HepG2 (cell line): ENCODE results near the gene B4GALT5. TPM values are rescaled to one million over a fixed set of nuclear protein-coding genes. Genes with fewer than 3 reads are reported as not detected.

Source experiments
- FIP1L1 ChIP-seq: fragments of 200-400 bp; formaldehyde crosslinking; IDR thresholded peaks from 2 replicates; pipeline ENCODE4 v1.6.1; 2018; ENCODE audit warnings: low read depth, mild to moderate bottlenecking, low read length, moderate library complexity, borderline replicate concordance; ENCODE audit not compliant: insufficient read depth
- FOXC1 ChIP-seq: sonication (generic); formaldehyde crosslinking; IDR thresholded peaks from 2 replicates; pipeline ENCODE4 v1.8.0; 2022; ENCODE audit warnings: mild to moderate bottlenecking, missing genetic modification reagents, borderline replicate concordance
- GPN1 ChIP-seq: sonication (generic); formaldehyde crosslinking; IDR thresholded peaks from 2 replicates; pipeline ENCODE4 v1.5.1; 2020; ENCODE audit warnings: missing genetic modification reagents, borderline replicate concordance
- HMG20A ChIP-seq: IDR thresholded peaks from 2 replicates; pipeline ENCODE4 v1.6.1; 2016; ENCODE audit warnings: borderline replicate concordance
- HMGA1 ChIP-seq: sonication (generic); formaldehyde crosslinking; conservative IDR thresholded peaks from 2 replicates; pipeline ENCODE4 v1.4.0; 2020; ENCODE audit warnings: missing genetic modification reagents
- KAT8 ChIP-seq: IDR thresholded peaks from 2 replicates; pipeline ENCODE4 v1.6.1; 2016; ENCODE audit warnings: missing genetic modification reagents, missing compliant biosample characterization
- KDM5A ChIP-seq: fragments of 200-600 bp; sonication (generic); IDR thresholded peaks from 2 replicates; pipeline ENCODE4 v1.7.0; 2018; ENCODE audit warnings: antibody characterized with exemption, mild to moderate bottlenecking, low read length, borderline replicate concordance
- NFE2 ChIP-seq: sonication (generic); formaldehyde crosslinking; IDR thresholded peaks from 2 replicates; pipeline ENCODE4 v1.4.0; 2020; ENCODE audit warnings: missing genetic modification reagents
- NFE2L2 ChIP-seq: fragments of 150-350 bp; IDR thresholded peaks from 2 replicates; pipeline ENCODE4 v1.6.1; 2014; ENCODE audit warnings: low read length
- NFIC ChIP-seq: IDR thresholded peaks from 2 replicates; pipeline ENCODE4 v1.6.1; 2012; ENCODE audit warnings: mild to moderate bottlenecking, low read length, inconsistent platforms
- SPEN ChIP-seq: sonication (generic); formaldehyde crosslinking; IDR thresholded peaks from 2 replicates; pipeline ENCODE4 v1.5.1; 2020; ENCODE audit warnings: low read depth, mild to moderate bottlenecking, missing genetic modification reagents
- SRY ChIP-seq: sonication (generic); formaldehyde crosslinking; IDR thresholded peaks from 2 replicates; pipeline ENCODE4 v1.8.0; 2022; ENCODE audit warnings: mild to moderate bottlenecking, missing genetic modification reagents
- ZNF496 ChIP-seq: sonication (generic); formaldehyde crosslinking; IDR thresholded peaks from 2 replicates; pipeline ENCODE4 v1.8.1; 2023; ENCODE audit warnings: mild to moderate bottlenecking, moderate library complexity, missing genetic modification reagents; ENCODE audit not compliant: insufficient replicate concordance
- ZNF598 ChIP-seq: sonication (generic); formaldehyde crosslinking; IDR thresholded peaks from 2 replicates; pipeline ENCODE4 v1.5.1; 2020; ENCODE audit warnings: mild to moderate bottlenecking, missing genetic modification reagents, borderline replicate concordance
- ZNF605 ChIP-seq: sonication (generic); formaldehyde crosslinking; IDR thresholded peaks from 2 replicates; pipeline ENCODE4 v1.8.0; 2022; ENCODE audit warnings: mild to moderate bottlenecking, missing genetic modification reagents
- polyA plus RNA-seq, 8 experiments: library from polyadenylated mRNA; depleted of rRNA in 3 of 8; stranded (reverse) in 7 of 8; unstranded in 1 of 8; fragments of >200 nt; fragmentation: Illumina TruSeq in 4 of 8; extraction: Trizol in 4 of 8; gene quantifications; 2 replicates each; pipeline versions ENCODE4 v1.2.1 to v1.2.3, GENCODE V29; 2011 to 2016; ENCODE audit warnings: low read depth in 4 of 8, missing spikeins in 1 of 8, mixed read lengths in 1 of 8; ENCODE audit not compliant: insufficient read depth in 1 of 8
- total RNA-seq, 5 experiments: library from RNA; depleted of rRNA; stranded (reverse); fragments of >200 nt; fragmentation: Illumina TruSeq; extraction: Trizol; gene quantifications; 2 replicates each; pipeline ENCODE4 v1.2.3, GENCODE V29; 2016; ENCODE audit warnings: low read depth in 1 of 5
- TF ChIP-seq, protein P1 (sequence below): sonication (generic); formaldehyde crosslinking; conservative IDR thresholded peaks from 2 replicates; pipeline ENCODE4 v1.8.0; 2022; ENCODE audit warnings: low read depth, missing genetic modification reagents
- TF ChIP-seq, protein P2 (sequence below): sonication (generic); formaldehyde crosslinking; IDR thresholded peaks from 2 replicates; pipeline ENCODE4 v1.8.0; 2022; ENCODE audit warnings: mild to moderate bottlenecking, missing genetic modification reagents
- TF ChIP-seq, protein P3 (sequence below), 2 experiments: sonication (generic) in 1 of 2; formaldehyde crosslinking in 1 of 2; IDR thresholded peaks; 2 replicates each; pipeline versions ENCODE4 v1.5.1 to v1.6.1; 2011 to 2020; ENCODE audit warnings: borderline replicate concordance in 1 of 2, low read depth in 1 of 2, low read length in 1 of 2, mild to moderate bottlenecking in 1 of 2, missing genetic modification reagents in 1 of 2, moderate library complexity in 1 of 2
- TF ChIP-seq, protein P4 (sequence below): IDR thresholded peaks from 2 replicates; pipeline ENCODE4 v1.6.1; 2018; ENCODE audit warnings: missing genetic modification reagents
- TF ChIP-seq, protein P5 (sequence below): sonication (generic); formaldehyde crosslinking; IDR thresholded peaks from 2 replicates; pipeline ENCODE4 v1.4.0; 2020; ENCODE audit warnings: mild to moderate bottlenecking, missing genetic modification reagents

Gene B4GALT5
- total and polyA plus RNA-seq, 2 of the 13 experiments (the other 11 are each of a cell fraction or from before 2014, with no cell fraction given): 27.3 to 30.9 TPM

DNA sequence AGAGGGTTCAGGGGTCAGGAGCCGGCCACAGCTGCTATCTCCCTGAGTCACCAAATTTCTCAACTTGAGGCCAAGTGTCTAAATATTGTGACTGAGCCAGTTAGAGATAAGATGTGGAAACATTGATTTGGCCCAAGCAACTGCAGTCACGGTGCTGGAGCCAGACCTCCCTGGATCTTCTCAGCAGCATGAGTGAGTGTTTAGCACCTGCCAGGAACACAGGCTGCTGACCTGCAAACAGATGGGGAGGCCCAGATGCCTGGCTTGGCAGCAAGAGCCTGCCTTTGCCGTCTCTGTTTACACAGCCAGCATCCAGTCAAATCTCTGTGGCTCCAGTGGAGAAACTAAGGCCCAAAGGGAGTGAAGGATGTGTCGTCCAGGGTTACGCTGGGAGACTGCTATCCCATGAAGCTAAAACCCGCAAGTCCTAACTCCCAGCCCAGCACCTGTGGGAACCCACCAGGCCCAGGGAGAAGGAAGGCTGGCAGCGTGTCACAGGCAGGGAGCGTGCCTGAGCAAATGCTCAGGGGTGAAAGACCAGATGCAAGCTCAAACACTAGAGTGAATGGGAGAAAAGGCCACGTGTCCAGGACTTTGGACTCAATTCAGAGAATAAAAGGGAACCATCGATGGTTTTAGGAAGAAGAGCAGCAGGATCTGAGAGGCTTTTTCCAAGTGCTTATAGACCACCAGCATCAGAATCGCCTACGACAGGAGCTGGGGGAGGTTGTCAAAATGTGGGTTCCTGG is 129.8 kb downstream of the B4GALT5 start (continued):
- TF ChIP-seq, protein P1, sequence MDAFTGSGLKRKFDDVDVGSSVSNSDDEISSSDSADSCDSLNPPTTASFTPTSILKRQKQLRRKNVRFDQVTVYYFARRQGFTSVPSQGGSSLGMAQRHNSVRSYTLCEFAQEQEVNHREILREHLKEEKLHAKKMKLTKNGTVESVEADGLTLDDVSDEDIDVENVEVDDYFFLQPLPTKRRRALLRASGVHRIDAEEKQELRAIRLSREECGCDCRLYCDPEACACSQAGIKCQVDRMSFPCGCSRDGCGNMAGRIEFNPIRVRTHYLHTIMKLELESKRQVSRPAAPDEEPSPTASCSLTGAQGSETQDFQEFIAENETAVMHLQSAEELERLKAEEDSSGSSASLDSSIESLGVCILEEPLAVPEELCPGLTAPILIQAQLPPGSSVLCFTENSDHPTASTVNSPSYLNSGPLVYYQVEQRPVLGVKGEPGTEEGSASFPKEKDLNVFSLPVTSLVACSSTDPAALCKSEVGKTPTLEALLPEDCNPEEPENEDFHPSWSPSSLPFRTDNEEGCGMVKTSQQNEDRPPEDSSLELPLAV: no peak
- peak; percentile 74; the same call in 1 of the 2 replicates for TF ChIP-seq SRY
- TF ChIP-seq, protein P2, sequence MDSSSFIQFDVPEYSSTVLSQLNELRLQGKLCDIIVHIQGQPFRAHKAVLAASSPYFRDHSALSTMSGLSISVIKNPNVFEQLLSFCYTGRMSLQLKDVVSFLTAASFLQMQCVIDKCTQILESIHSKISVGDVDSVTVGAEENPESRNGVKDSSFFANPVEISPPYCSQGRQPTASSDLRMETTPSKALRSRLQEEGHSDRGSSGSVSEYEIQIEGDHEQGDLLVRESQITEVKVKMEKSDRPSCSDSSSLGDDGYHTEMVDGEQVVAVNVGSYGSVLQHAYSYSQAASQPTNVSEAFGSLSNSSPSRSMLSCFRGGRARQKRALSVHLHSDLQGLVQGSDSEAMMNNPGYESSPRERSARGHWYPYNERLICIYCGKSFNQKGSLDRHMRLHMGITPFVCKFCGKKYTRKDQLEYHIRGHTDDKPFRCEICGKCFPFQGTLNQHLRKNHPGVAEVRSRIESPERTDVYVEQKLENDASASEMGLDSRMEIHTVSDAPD (CRISPR knock-in tag): peak; percentile 77
- peak; percentile 89; the same call in 1 of the 2 replicates for TF ChIP-seq ZNF598 (CRISPR knock-in tag)
- no peak for TF ChIP-seq NFE2
- peak; percentile 92 for TF ChIP-seq FOXC1
- TF ChIP-seq GPN1 (CRISPR knock-in tag): no peak
- peak; percentile 99 for TF ChIP-seq SPEN (CRISPR knock-in tag)
- peak; percentile 64 for TF ChIP-seq HMG20A (CRISPR knock-in tag)
- no peak for TF ChIP-seq KDM5A
- peak; percentile 88 for TF ChIP-seq KAT8 (CRISPR knock-in tag)
- TF ChIP-seq, protein P3, sequence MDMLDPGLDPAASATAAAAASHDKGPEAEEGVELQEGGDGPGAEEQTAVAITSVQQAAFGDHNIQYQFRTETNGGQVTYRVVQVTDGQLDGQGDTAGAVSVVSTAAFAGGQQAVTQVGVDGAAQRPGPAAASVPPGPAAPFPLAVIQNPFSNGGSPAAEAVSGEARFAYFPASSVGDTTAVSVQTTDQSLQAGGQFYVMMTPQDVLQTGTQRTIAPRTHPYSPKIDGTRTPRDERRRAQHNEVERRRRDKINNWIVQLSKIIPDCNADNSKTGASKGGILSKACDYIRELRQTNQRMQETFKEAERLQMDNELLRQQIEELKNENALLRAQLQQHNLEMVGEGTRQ (IDR thresholded peaks at IDR 0.05; ENCODE audit: low read depth, low read length): peak; percentile 93
- TF ChIP-seq, protein P3 (CRISPR knock-in tag; IDR thresholded peaks at IDR 0.05; ENCODE audit: borderline replicate concordance): peak; percentile 97
- no peak for TF ChIP-seq ZNF496
- TF ChIP-seq ZNF605 (CRISPR knock-in tag): peak; percentile 48; the same call in 1 of the 2 replicates
- TF ChIP-seq, protein P4, sequence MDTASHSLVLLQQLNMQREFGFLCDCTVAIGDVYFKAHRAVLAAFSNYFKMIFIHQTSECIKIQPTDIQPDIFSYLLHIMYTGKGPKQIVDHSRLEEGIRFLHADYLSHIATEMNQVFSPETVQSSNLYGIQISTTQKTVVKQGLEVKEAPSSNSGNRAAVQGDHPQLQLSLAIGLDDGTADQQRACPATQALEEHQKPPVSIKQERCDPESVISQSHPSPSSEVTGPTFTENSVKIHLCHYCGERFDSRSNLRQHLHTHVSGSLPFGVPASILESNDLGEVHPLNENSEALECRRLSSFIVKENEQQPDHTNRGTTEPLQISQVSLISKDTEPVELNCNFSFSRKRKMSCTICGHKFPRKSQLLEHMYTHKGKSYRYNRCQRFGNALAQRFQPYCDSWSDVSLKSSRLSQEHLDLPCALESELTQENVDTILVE (CRISPR knock-in tag): peak; percentile 54; the same call in 1 of the 2 replicates
- no peak for TF ChIP-seq HMGA1
- peak; percentile 71 for TF ChIP-seq NFIC
- TF ChIP-seq, protein P5, sequence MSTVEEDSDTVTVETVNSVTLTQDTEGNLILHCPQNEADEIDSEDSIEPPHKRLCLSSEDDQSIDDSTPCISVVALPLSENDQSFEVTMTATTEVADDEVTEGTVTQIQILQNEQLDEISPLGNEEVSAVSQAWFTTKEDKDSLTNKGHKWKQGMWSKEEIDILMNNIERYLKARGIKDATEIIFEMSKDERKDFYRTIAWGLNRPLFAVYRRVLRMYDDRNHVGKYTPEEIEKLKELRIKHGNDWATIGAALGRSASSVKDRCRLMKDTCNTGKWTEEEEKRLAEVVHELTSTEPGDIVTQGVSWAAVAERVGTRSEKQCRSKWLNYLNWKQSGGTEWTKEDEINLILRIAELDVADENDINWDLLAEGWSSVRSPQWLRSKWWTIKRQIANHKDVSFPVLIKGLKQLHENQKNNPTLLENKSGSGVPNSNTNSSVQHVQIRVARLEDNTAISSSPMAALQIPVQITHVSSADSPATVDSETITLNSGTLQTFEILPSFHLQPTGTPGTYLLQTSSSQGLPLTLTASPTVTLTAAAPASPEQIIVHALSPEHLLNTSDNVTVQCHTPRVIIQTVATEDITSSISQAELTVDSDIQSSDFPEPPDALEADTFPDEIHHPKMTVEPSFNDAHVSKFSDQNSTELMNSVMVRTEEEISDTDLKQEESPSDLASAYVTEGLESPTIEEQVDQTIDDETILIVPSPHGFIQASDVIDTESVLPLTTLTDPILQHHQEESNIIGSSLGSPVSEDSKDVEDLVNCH (CRISPR knock-in tag): peak; percentile 15; the same call in 1 of the 2 replicates
- TF ChIP-seq FIP1L1: 0 out of 2 replicates have a peak, but pooled peaks have one; percentile 80
- TF ChIP-seq NFE2L2: peak; percentile 47; the same call in 1 of the 2 replicates
